HFF-Myc (cell line): ENCODE measurements around the gene SLC12A3.

ENCODE experiments used
- DNase-seq: peaks from one replicate; pipeline ENCODE4 v3.0.0-alpha.2; 2011; ENCODE audit warnings: low read depth; ENCODE audit errors: extremely low read depth
- H3K4me3 ChIP-seq: replicated peaks from 2 replicates; pipeline ENCODE4 v1.5.1; 2011; ENCODE audit warnings: low read depth, mild to moderate bottlenecking, control low read depth, low read length
- CTCF ChIP-seq: IDR thresholded peaks from 2 replicates; pipeline ENCODE4 v1.5.1; 2012; ENCODE audit warnings: mild to moderate bottlenecking, low read depth, low read length, control low read depth; ENCODE audit errors: missing control alignments

The SLC12A3 gene

GRCh38 chr16:56864960-56865359, at the start of gene SLC12A3:
TSS of gene SLC12A3 (plus strand) at chr16:56865207. CDS start at chr16:56865236, 29 bp downstream.
- no peak for DNase-seq
- H3K4me3 ChIP-seq, result no peak within 1 kb of the TSS
- TF ChIP-seq CTCF, result no peak

DNA sequence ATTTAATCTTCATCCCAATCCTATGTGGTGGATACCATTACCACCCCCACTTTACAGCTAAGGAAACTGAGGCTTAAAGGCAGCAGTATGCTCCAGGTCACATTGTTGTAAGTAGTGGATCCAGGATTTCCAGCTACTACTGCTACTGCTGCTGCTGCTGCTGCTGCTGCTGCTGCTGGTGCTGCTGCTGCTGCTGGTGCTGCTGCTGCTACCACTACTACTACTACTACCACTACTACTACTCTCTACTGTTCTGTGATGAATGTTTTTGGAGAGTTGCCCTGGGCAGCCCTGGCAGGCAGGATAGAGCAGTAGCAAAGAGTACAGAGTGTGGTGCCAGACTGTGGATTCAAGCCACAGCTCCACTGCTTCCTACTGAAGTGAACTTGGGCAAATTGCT, 49.3 kb upstream of the SLC12A3 start:
- DNase-seq, result no peak
- TF ChIP-seq CTCF, result no peak
- no peak overlapping the region for H3K4me3 ChIP-seq

GRCh38 chr16:56817056-56817455, 48.0 kb upstream of the SLC12A3 start:
- no peak overlapping the region for H3K4me3 ChIP-seq
- no peak for DNase-seq
- no peak for TF ChIP-seq CTCF

GRCh38 chr16:56817938-56818337, 47.1 kb upstream of the SLC12A3 start:
- no peak overlapping the region for H3K4me3 ChIP-seq
- no peak for TF ChIP-seq CTCF
- no peak for DNase-seq

DNA sequence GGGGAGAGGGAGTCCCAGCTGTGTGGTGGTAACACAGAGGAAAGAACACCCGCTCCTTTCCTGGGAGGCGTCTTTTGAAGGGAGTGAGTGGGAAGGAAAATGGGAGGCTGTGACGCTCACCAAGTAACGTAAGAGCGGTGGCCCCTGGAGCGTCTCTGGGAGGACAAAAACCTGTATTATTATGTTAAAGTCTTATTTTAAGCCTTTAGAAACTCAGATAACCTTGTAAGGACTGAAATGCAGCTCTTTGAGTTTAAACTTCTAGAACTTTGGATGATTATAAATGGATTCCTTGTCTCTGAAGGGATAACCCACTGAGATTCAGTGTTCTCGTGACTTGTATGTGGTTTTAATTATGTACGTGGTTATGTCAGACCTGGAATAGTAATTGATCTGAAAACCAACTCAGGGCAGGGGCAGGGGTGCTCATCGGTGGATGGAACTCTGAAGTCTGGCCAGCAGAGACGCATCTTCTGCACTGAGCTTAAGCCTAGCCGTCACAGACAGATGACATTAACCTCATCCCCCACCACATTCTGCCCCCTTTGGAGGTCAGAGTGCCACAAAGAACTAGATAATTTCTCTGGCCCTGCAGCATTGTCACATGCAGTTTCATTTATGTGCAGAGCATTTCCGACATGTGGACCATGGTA, 41.8 kb upstream of the SLC12A3 start:
- H3K4me3 ChIP-seq, result no peak overlapping the region
- no peak for DNase-seq
- no peak for TF ChIP-seq CTCF

DNA sequence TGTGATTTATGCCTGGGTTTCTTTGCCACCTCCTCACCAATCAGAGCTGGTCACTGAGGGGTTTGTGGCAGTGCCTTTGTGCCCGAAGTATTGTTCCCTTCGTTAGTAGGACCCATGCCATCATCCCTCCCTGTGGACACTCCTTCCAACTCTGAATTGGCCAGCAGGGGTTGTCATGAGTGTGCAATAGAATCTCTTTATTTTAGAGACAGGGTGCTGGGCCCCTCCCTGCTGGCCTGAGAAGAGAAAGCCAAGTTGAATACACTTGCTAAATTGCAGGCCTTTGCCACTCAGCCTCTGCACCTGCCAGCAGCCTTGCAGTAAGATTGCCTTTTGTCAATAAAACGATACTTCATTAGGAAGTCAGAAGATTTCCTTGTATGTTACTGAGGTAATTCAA, 40.7 kb upstream of the SLC12A3 start:
- DNase-seq, result no peak
- peak; percentile 7 for TF ChIP-seq CTCF

GRCh38 chr16:56824804-56825203, 40.2 kb upstream of the SLC12A3 start:
- no peak overlapping the region for H3K4me3 ChIP-seq
- no peak for DNase-seq
- TF ChIP-seq CTCF, result no peak

More for the DNA sequence above, 40.7 kb upstream of the SLC12A3 start:
- no peak overlapping the region for H3K4me3 ChIP-seq
